ENCODE measurements around the gene ARID1B.
A peak's percentile ranks its signal among the peaks of the same experiment; 100 is the strongest.

Gene ARID1B

GRCh38 chr6:156912431-156912830 lies 135.3 kb downstream of the ARID1B start:
- POLR2A ChIA-PET = no interaction called here
- CTCF ChIA-PET = interaction anchor here (1.5 kb wide), 1 partner anchor 65 kb away, joined by 3 read pairs; no protein-coding TSS in a partner anchor
- TF ChIP-seq, protein P1, sequence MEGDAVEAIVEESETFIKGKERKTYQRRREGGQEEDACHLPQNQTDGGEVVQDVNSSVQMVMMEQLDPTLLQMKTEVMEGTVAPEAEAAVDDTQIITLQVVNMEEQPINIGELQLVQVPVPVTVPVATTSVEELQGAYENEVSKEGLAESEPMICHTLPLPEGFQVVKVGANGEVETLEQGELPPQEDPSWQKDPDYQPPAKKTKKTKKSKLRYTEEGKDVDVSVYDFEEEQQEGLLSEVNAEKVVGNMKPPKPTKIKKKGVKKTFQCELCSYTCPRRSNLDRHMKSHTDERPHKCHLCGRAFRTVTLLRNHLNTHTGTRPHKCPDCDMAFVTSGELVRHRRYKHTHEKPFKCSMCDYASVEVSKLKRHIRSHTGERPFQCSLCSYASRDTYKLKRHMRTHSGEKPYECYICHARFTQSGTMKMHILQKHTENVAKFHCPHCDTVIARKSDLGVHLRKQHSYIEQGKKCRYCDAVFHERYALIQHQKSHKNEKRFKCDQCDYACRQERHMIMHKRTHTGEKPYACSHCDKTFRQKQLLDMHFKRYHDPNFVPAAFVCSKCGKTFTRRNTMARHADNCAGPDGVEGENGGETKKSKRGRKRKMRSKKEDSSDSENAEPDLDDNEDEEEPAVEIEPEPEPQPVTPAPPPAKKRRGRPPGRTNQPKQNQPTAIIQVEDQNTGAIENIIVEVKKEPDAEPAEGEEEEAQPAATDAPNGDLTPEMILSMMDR (IDR thresholded peaks at IDR 0.05; ENCODE audit: control extremely low read depth, extremely low read depth, low read depth, missing control alignments) = no peak
- no peak for DNase-seq (ENCODE audit: extremely low spot score)

DNA sequence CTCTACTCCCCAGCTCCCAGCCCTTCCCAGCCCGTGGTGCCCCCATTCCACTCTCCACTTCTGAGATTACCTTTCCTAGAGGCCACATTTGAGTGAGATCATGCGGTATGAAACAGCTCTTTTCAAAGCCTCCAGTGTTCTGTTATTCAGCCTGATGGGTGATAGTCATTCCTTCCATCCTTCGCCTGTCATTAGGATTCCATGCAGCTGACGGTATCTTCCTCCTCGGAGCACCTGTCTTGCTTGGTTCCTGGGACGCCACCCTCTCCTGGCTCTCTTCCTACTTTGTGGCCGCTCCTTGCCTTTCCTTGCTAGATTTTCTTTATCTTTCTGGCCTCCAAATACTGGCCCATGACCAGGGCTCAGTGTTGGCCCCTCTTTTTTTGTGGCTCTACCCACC lies 137.0 kb downstream of the ARID1B start:
- ChIA-PET CTCF (no interaction called here), POLR2A (interaction anchor here (0.6 kb wide), 1 partner anchor 1506 kb away, joined by 4 read pairs; no protein-coding TSS in a partner anchor)
- no peak for DNase-seq (ENCODE audit: extremely low spot score)
- TF ChIP-seq, protein P1 (IDR thresholded peaks at IDR 0.05; ENCODE audit: control extremely low read depth, extremely low read depth, low read depth, missing control alignments) = no peak

- TF ChIP-seq, protein P1 (IDR thresholded peaks at IDR 0.05; ENCODE audit: control extremely low read depth, extremely low read depth, low read depth, missing control alignments) = no peak
- POLR2A ChIA-PET = no interaction called here
- DNase-seq (ENCODE audit: extremely low spot score) = peak; percentile 30
- CTCF ChIA-PET = interaction anchor here (0.8 to 1.4 kb wide), 4 partner anchors 8 to 35 kb away, joined by 3 read pairs; no protein-coding TSS in a partner anchor
Measured at GRCh38 chr6:156916130-156916801, 139.1 kb downstream of the ARID1B start.

GRCh38 chr6:156917213-156917612 lies 140.0 kb downstream of the ARID1B start:
- ChIA-PET POLR2A (no interaction called here), CTCF (interaction anchor here (1.2 to 1.4 kb wide), 2 partner anchors 15 to 23 kb away, joined by 3 read pairs; no protein-coding TSS in a partner anchor)
- TF ChIP-seq, protein P1 (IDR thresholded peaks at IDR 0.05; ENCODE audit: control extremely low read depth, extremely low read depth, low read depth, missing control alignments) = no peak
- peak; percentile 52 for DNase-seq (ENCODE audit: extremely low spot score)

GRCh38 chr6:156918647-156919046 lies 141.5 kb downstream of the ARID1B start:
- TF ChIP-seq, protein P1 (IDR thresholded peaks at IDR 0.05; ENCODE audit: control extremely low read depth, extremely low read depth, low read depth, missing control alignments) = no peak
- ChIA-PET CTCF (interaction anchor here (1.0 to 1.4 kb wide), 3 partner anchors 14 to 34 kb away, joined by 3 read pairs; no protein-coding TSS in a partner anchor), POLR2A (no interaction called here)
- DNase-seq (ENCODE audit: extremely low spot score) = no peak

- TF ChIP-seq, protein P1 (IDR thresholded peaks at IDR 0.05; ENCODE audit: control extremely low read depth, extremely low read depth, low read depth, missing control alignments) = no peak
- no peak for DNase-seq (ENCODE audit: extremely low spot score)
- POLR2A ChIA-PET = no interaction called here
- CTCF ChIA-PET = interaction anchor here (1.0 to 1.8 kb wide), 5 partner anchors 10 to 35 kb away, joined by 3 to 5 read pairs (median 3); no protein-coding TSS in a partner anchor
Measured at GRCh38 chr6:156919370-156919769, 142.2 kb downstream of the ARID1B start.

Measured in GM10248 (cell line).